CD8-positive, alpha-beta memory T cell (primary cell): ENCODE results near the gene PRRC2B. TPM values are rescaled to one million over a fixed set of nuclear protein-coding genes. Genes with fewer than 3 reads are reported as not detected.
"Not testable (repeated sequence)": the region's sequence is repeated elsewhere in the genome, so short reads cannot be mapped to it uniquely, and the experiment has no call there.

Source experiments
- CTCF ChIA-PET: fragments of 350-600 bp; sonication (Branson Sonifier 250); formaldehyde crosslinking; loops from one replicate; lab custom pipeline; 2021; ENCODE audit warnings: antibody characterized with exemption; lab: Charles Lee
- POLR2A ChIA-PET: fragments of 350-600 bp; sonication (Branson Sonifier 250); formaldehyde crosslinking; loops from one replicate; lab custom pipeline; 2021; ENCODE audit warnings: antibody characterized with exemption; lab: Charles Lee
- DNase-seq, 5 donors: peaks; one replicate each; pipeline versions ENCODE4 v3.0.0 to v3.0.0-alpha.2; 2020 to 2022; ENCODE audit warnings: mixed read lengths in 1 of 5
- H3K27ac ChIP-seq: one replicate; pipeline ENCODE4 v1.7.0; 2013; ENCODE audit warnings: low read depth, mild to moderate bottlenecking, low read length, moderate library complexity
- H3K27me3 ChIP-seq: 2 replicates; pipeline ENCODE4 v1.7.0; 2013; ENCODE audit warnings: low read length, mild to moderate bottlenecking; ENCODE audit not compliant: insufficient read depth, poor library complexity, severe bottlenecking
- H3K36me3 ChIP-seq: 2 replicates; pipeline ENCODE4 v1.7.0; 2013; ENCODE audit warnings: mild to moderate bottlenecking, low read length, moderate library complexity; ENCODE audit not compliant: insufficient read depth
- H3K4me1 ChIP-seq: 2 replicates; pipeline ENCODE4 v1.7.0; 2013; ENCODE audit warnings: mild to moderate bottlenecking, low read length, moderate library complexity; ENCODE audit not compliant: insufficient read depth
- H3K4me3 ChIP-seq: 2 replicates; pipeline ENCODE4 v1.7.0; 2013; ENCODE audit warnings: mild to moderate bottlenecking, low read length
- H3K9me3 ChIP-seq: 2 replicates; pipeline ENCODE4 v1.7.0; 2013; ENCODE audit warnings: mild to moderate bottlenecking, low read length
- H3K27ac Mint-ChIP-seq, 8 donors: one replicate each; pipeline ENCODE4 v1.8.0; 2020 to 2021; ENCODE audit warnings: mixed read lengths in 8 of 8, mild to moderate bottlenecking in 6 of 8, inconsistent platforms in 3 of 8, moderate library complexity in 3 of 8
- H3K27me3 Mint-ChIP-seq, 2 donors: one replicate each; pipeline ENCODE4 v1.8.0; 2020 to 2021; ENCODE audit warnings: mixed read lengths in 2 of 2, mild to moderate bottlenecking in 1 of 2, moderate library complexity in 1 of 2
- H3K36me3 Mint-ChIP-seq, 3 donors: one replicate each; pipeline ENCODE4 v1.8.0; 2020 to 2021; ENCODE audit warnings: mixed read lengths in 3 of 3, inconsistent platforms in 1 of 3, mild to moderate bottlenecking in 1 of 3
- H3K4me1 Mint-ChIP-seq, 3 donors: one replicate each; pipeline ENCODE4 v1.8.0; 2020 to 2021; ENCODE audit warnings: mixed read lengths in 3 of 3, inconsistent platforms in 1 of 3, mild to moderate bottlenecking in 1 of 3
- H3K4me3 Mint-ChIP-seq, 7 donors: one replicate each; pipeline ENCODE4 v1.8.0; 2020 to 2021; ENCODE audit warnings: mixed read lengths in 7 of 7, mild to moderate bottlenecking in 6 of 7, moderate library complexity in 4 of 7, inconsistent platforms in 2 of 7
- H3K9me3 Mint-ChIP-seq, 5 donors: one replicate each; pipeline ENCODE4 v1.8.0; 2020 to 2022; ENCODE audit warnings: mixed read lengths in 5 of 5, mild to moderate bottlenecking in 3 of 5, moderate library complexity in 2 of 5, inconsistent platforms in 1 of 5
- polyA plus RNA-seq: library from polyadenylated mRNA; unstranded; fragments of 300-500 nt; fragmentation: Illumina TruSeq; gene quantifications from one replicate; pipeline ENCODE4 v1.2.3, GENCODE V29; 2021
- total RNA-seq, 2 experiments: library from RNA; stranded (reverse); gene quantifications; one replicate each; pipeline ENCODE4 v1.2.3, GENCODE V29; 2021

PRRC2B gene
- total and polyA plus RNA-seq, 3 experiments from 2014 or later, result 42.1 to 146 (median 146) TPM

DNA sequence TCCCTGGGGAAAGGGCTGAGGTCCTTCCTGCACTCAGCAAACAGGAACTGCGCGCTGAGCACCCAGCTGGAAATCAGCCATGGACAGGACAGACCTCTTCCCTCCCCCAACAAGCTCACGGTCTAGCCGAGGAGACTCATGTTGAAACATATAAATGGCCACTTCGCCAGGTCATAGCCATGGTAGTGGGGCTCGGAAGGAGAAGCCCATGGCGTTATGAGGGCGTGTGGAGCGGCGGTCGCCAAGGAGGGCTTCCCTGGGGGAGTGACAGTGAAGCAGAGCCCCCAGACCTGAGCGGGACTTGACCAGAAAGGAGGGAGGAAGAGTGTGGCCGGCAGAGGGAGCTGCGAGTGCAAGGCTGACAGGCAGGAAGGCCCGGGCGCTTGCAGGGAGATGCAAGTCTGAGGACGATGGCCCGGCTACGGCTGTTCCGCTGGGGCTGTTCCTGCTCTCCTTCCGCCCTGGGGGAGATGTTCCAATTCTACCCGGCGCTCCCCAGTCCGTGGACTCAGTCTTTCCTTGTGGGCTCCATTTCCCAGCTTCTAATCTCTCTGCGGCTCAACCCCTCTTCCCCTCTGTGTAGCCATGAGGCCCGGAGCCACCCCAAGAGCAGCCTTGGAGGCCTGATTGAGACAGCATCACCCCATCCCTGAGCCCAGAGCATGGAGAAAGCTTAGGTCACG, 43.9 kb upstream of the PRRC2B start:
- no peaks in the 10 kb centered on the region for H3K36me3 Mint-ChIP-seq
- peak overlapping the region in 2 of 8 donors; percentile 37 to 43 for H3K27ac Mint-ChIP-seq
- no peak overlapping the region for H3K4me3 ChIP-seq
- no peak overlapping the region for H3K27ac ChIP-seq
- CTCF ChIA-PET, result interaction anchor here (0.6 to 3.8 kb wide), 43 partner anchors 9 to 407 kb away, joined by 3 to 29 read pairs (median 4); no protein-coding TSS in a partner anchor
- peak; percentile 70 to 89 (median 78) for DNase-seq
- H3K4me1 ChIP-seq, result peaks cover 7% of the 10 kb centered on the region
- peaks cover 5 to 7% (median 7%) of the 10 kb centered on the region in 3 donors for H3K4me1 Mint-ChIP-seq
- no peaks in the 10 kb centered on the region for H3K36me3 ChIP-seq
- peak overlapping the region in 2 of 7 donors; percentile 32 to 61 for H3K4me3 Mint-ChIP-seq
- POLR2A ChIA-PET, result interaction anchor here (0.5 to 1.2 kb wide), 3 partner anchors 23 to 290 kb away, joined by 3 to 6 read pairs (median 4); no protein-coding TSS in a partner anchor
- H3K9me3 ChIP-seq, result no peaks in the 10 kb centered on the region
- no peaks in the 10 kb centered on the region for H3K9me3 Mint-ChIP-seq
- no peaks in the 10 kb centered on the region for H3K27me3 ChIP-seq
- H3K27me3 Mint-ChIP-seq, result peaks cover 3 to 6% of the 10 kb centered on the region in 2 donors

DNA sequence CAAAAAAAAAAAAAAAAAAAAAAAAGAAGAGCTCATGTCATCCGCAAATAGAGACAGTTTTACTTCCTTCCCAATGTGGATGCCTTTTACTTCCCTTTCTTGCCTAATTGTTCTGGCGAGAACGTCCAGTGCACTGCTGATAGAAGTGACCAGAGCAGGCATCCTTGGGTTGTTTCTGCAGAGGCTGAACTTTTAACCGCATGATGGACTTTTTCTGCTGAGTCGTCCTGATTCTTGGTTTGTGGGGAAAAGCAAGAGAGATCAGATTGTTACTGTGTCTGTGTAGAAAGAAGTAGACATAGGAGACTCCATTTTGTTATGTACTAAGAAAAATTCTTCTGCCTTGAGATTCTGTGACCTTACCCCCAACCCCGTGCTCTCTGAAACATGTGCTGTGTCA, 37.4 kb upstream of the PRRC2B start:
- H3K9me3 ChIP-seq, DNase-seq, H3K36me3 Mint-ChIP-seq, H3K4me3 ChIP-seq, H3K4me3 Mint-ChIP-seq, H3K27me3 ChIP-seq, H3K27ac Mint-ChIP-seq, H3K9me3 Mint-ChIP-seq, H3K27ac ChIP-seq, CTCF ChIA-PET, H3K27me3 Mint-ChIP-seq, H3K36me3 ChIP-seq: not testable (repeated sequence)
- POLR2A ChIA-PET, result interaction anchor here (0.6 kb wide), 1 partner anchor 72 kb away, joined by 3 read pairs; no protein-coding TSS in a partner anchor
- H3K4me1 Mint-ChIP-seq, result peaks cover 10 to 21% (median 20%) of the 10 kb centered on the region in 3 donors
- peaks cover 14% of the 10 kb centered on the region for H3K4me1 ChIP-seq

DNA sequence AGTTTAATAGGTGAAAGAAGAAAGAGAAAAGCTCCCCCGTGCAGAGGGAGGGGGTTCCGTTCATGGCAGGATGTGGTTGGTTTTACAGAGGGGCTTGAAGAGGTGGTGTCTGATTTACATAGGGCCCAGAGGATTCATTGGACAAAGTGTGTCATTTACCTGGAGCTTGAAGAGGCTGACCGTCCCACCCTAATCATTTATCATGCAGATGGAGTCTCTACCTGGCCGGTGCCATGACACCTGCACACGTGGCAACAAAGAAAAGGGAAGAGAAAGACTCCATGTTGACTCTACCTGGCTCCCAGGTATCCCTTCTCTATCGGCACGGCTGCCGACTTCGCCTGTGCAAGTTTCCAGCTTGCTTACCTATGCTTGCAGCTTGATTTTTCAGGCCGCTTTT, 35.3 kb upstream of the PRRC2B start:
- H3K4me1 Mint-ChIP-seq, result peaks cover 10 to 23% (median 20%) of the 10 kb centered on the region in 3 donors
- H3K9me3 Mint-ChIP-seq, result no peaks in the 10 kb centered on the region
- H3K4me3 Mint-ChIP-seq, result peak overlapping the region in 5 of 7 donors; percentile 60 to 73 (median 67)
- POLR2A ChIA-PET, result interaction anchor here (0.9 kb wide), 1 partner anchor 883 kb away, joined by 3 read pairs; no protein-coding TSS in a partner anchor
- peaks cover 0 to 2% of the 10 kb centered on the region in 2 donors for H3K27me3 Mint-ChIP-seq
- no peaks in the 10 kb centered on the region for H3K27me3 ChIP-seq
- H3K36me3 Mint-ChIP-seq, result no peaks in the 10 kb centered on the region
- no peak overlapping the region for H3K27ac ChIP-seq
- no peaks in the 10 kb centered on the region for H3K36me3 ChIP-seq
- peak in 1 of 5 donors; percentile 73 for DNase-seq
- no peaks in the 10 kb centered on the region for H3K9me3 ChIP-seq
- H3K4me3 ChIP-seq, result peak overlapping the region; percentile 9
- CTCF ChIA-PET, result interaction anchor here (2.0 kb wide), 1 partner anchor 8 kb away, joined by 7 read pairs; no protein-coding TSS in a partner anchor
- H3K4me1 ChIP-seq, result peaks cover 18% of the 10 kb centered on the region
- peak overlapping the region in 5 of 8 donors; percentile 31 to 84 (median 42) for H3K27ac Mint-ChIP-seq

GRCh38 chr9:131361202-131361833, 32.6 kb upstream of the PRRC2B start:
- DNase-seq, result peak in 1 of 5 donors; percentile 58
- Histone ChIP-seq H3K36me3 (no peaks in the 10 kb centered on the region), H3K27ac (no peak overlapping the region), H3K27me3 (no peaks in the 10 kb centered on the region), H3K9me3 (no peaks in the 10 kb centered on the region), H3K4me1 (peaks cover 18% of the 10 kb centered on the region), H3K4me3 (no peak overlapping the region)
- CTCF ChIA-PET, result interaction anchor here (1.1 to 1.5 kb wide), 2 partner anchors 11 to 46 kb away, joined by 4 to 8 read pairs; no protein-coding TSS in a partner anchor
- H3K9me3 Mint-ChIP-seq, result no peaks in the 10 kb centered on the region
- peak overlapping the region in 1 of 8 donors; percentile 63 for H3K27ac Mint-ChIP-seq
- POLR2A ChIA-PET, result interaction anchor here (0.6 kb wide), 1 partner anchor 124 kb away, joined by 3 read pairs; no protein-coding TSS in a partner anchor
- no peaks in the 10 kb centered on the region for H3K36me3 Mint-ChIP-seq
- H3K4me3 Mint-ChIP-seq, result peak overlapping the region in 3 of 7 donors; percentile 37 to 52 (median 43)
- peaks cover 0 to 3% of the 10 kb centered on the region in 2 donors for H3K27me3 Mint-ChIP-seq
- peaks cover 10 to 23% (median 20%) of the 10 kb centered on the region in 3 donors for H3K4me1 Mint-ChIP-seq

- peaks cover 11% of the 10 kb centered on the region for H3K4me1 ChIP-seq
- ChIA-PET POLR2A (no interaction called here), CTCF (interaction anchor here (1.4 kb wide), 1 partner anchor 42 kb away, joined by 3 read pairs; no protein-coding TSS in a partner anchor)
- no peak overlapping the region for H3K27ac Mint-ChIP-seq
- H3K27me3 ChIP-seq, result no peaks in the 10 kb centered on the region
- H3K4me1 Mint-ChIP-seq, result peaks cover 2 to 8% (median 7%) of the 10 kb centered on the region in 3 donors
- H3K4me3 Mint-ChIP-seq, result no peak overlapping the region
- H3K27me3 Mint-ChIP-seq, result peaks cover 0 to 2% of the 10 kb centered on the region in 2 donors
- H3K36me3 ChIP-seq, result no peaks in the 10 kb centered on the region
- no peak overlapping the region for H3K4me3 ChIP-seq
- H3K27ac ChIP-seq, result no peak overlapping the region
- H3K36me3 Mint-ChIP-seq, result no peaks in the 10 kb centered on the region
- no peak for DNase-seq
- no peaks in the 10 kb centered on the region for H3K9me3 Mint-ChIP-seq
- no peaks in the 10 kb centered on the region for H3K9me3 ChIP-seq
These were observed 28.3 kb upstream of the PRRC2B start for GRCh38 chr9:131365546-131365945.

DNA sequence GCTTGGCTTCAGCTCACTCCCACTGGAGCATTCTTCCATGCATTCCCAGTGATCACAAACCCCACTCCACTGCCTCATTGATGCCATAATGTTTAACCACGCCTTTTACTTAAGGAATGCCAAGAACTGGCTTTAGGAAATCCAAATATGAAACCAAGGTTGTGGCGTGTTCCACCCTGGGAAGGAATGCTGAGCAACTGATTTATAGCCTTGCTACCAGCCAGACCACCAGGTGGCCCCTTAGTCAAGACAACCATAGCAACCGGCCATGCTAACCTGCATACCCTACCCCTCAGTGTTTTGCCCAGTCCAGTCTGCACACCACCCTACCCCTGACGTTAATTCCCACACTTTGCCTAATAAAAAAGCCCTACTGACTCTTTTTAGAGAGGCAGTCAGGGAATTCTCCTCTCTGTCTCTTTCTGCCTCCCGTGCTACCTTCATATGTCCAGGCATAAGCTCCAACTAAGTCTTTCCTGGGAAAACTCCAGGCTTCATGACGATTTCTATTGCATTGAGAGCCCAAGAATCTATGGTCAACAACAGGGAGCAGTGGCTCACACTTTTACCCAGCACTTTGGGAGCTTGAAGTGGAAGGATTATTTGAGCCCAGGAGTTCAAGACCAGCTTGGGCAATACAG, 27.0 kb upstream of the PRRC2B start:
- H3K4me3 Mint-ChIP-seq, result peak overlapping the region in 1 of 7 donors; percentile 38
- no peak overlapping the region for H3K27ac Mint-ChIP-seq
- POLR2A ChIA-PET, result interaction anchor here (1.4 kb wide), 1 partner anchor 41 kb away, joined by 3 read pairs; no protein-coding TSS in a partner anchor
- Histone ChIP-seq H3K4me1 (peaks cover 2% of the 10 kb centered on the region), H3K27ac (no peak overlapping the region), H3K4me3 (no peak overlapping the region), H3K27me3 (no peaks in the 10 kb centered on the region), H3K36me3 (no peaks in the 10 kb centered on the region), H3K9me3 (no peaks in the 10 kb centered on the region)
- CTCF ChIA-PET, result interaction anchor here (0.6 to 1.8 kb wide), 9 partner anchors 17 to 378 kb away, joined by 3 to 7 read pairs (median 3); no protein-coding TSS in a partner anchor
- H3K36me3 Mint-ChIP-seq, result no peaks in the 10 kb centered on the region
- H3K27me3 Mint-ChIP-seq, result peaks cover 0 to 2% of the 10 kb centered on the region in 2 donors
- peaks cover under 1 to 2% (median under 1%) of the 10 kb centered on the region in 3 donors for H3K4me1 Mint-ChIP-seq
- H3K9me3 Mint-ChIP-seq, result no peaks in the 10 kb centered on the region
- DNase-seq, result no peak

GRCh38 chr9:131367450-131367849, 26.4 kb upstream of the PRRC2B start:
- no peak overlapping the region for H3K4me3 Mint-ChIP-seq
- peaks cover 0 to 2% of the 10 kb centered on the region in 2 donors for H3K27me3 Mint-ChIP-seq
- H3K36me3 Mint-ChIP-seq, result no peaks in the 10 kb centered on the region
- H3K4me1 Mint-ChIP-seq, result peaks cover 6 to 7% (median 7%) of the 10 kb centered on the region in 3 donors
- DNase-seq, result no peak
- CTCF ChIA-PET, result interaction anchor here (1.3 to 1.8 kb wide), 6 partner anchors 17 to 110 kb away, joined by 3 to 7 read pairs (median 3); no protein-coding TSS in a partner anchor
- no peak overlapping the region for H3K4me3 ChIP-seq
- no peak overlapping the region for H3K27ac ChIP-seq
- peaks cover 7% of the 10 kb centered on the region for H3K4me1 ChIP-seq
- H3K36me3 ChIP-seq, result no peaks in the 10 kb centered on the region
- H3K27ac Mint-ChIP-seq, result no peak overlapping the region
- H3K9me3 Mint-ChIP-seq, result no peaks in the 10 kb centered on the region
- POLR2A ChIA-PET, result interaction anchor here (1.4 kb wide), 1 partner anchor 40 kb away, joined by 3 read pairs; no protein-coding TSS in a partner anchor
- H3K27me3 ChIP-seq, result no peaks in the 10 kb centered on the region
- H3K9me3 ChIP-seq, result no peaks in the 10 kb centered on the region
